ENCODE data around the gene CCR3.

Gene CCR3

GRCh38 chr3:46242120-46242519 lies at the start of gene CCR3:
Gene CCR3 (plus strand): TSS chr3:46242460. CDS start chr3:46265159, 22,699 bp downstream.
- no peak for DNase-seq (ENCODE audit: extremely low read depth, low read depth)
- TF ChIP-seq CTCF (IDR thresholded peaks at IDR 0.05; ENCODE audit: low read depth, low read length, missing control alignments): no peak
- no peak within 1 kb of the TSS for H3K4me3 ChIP-seq (replicated peaks; ENCODE audit: low read depth, low read length)

GRCh38 chr3:46192939-46193338 lies 49.3 kb upstream of the CCR3 start:
- H3K4me3 ChIP-seq (replicated peaks; ENCODE audit: low read depth, low read length): no peak overlapping the region
- TF ChIP-seq CTCF (IDR thresholded peaks at IDR 0.05; ENCODE audit: low read depth, low read length, missing control alignments): no peak
- DNase-seq (ENCODE audit: extremely low read depth, low read depth): no peak

- no peak for TF ChIP-seq CTCF (IDR thresholded peaks at IDR 0.05; ENCODE audit: low read depth, low read length, missing control alignments)
Measured at GRCh38 chr3:46193436-46193835, 48.8 kb upstream of the CCR3 start.

GRCh38 chr3:46194868-46195553 lies 47.2 kb upstream of the CCR3 start:
- no peak for TF ChIP-seq CTCF (IDR thresholded peaks at IDR 0.05; ENCODE audit: low read depth, low read length, missing control alignments)
- no peak overlapping the region for H3K4me3 ChIP-seq (replicated peaks; ENCODE audit: low read depth, low read length)
- DNase-seq (ENCODE audit: extremely low read depth, low read depth): no peak

More at GRCh38 chr3:46193436-46193835, 48.8 kb upstream of the CCR3 start:
- H3K4me3 ChIP-seq (replicated peaks; ENCODE audit: low read depth, low read length): no peak overlapping the region
- DNase-seq (ENCODE audit: extremely low read depth, low read depth): no peak

GRCh38 chr3:46196261-46196957 lies 45.9 kb upstream of the CCR3 start:
- DNase-seq (ENCODE audit: extremely low read depth, low read depth): no peak
- no peak for TF ChIP-seq CTCF (IDR thresholded peaks at IDR 0.05; ENCODE audit: low read depth, low read length, missing control alignments)

GRCh38 chr3:46200211-46200610 lies 42.0 kb upstream of the CCR3 start:
- H3K4me3 ChIP-seq (replicated peaks; ENCODE audit: low read depth, low read length): no peak overlapping the region
- no peak for TF ChIP-seq CTCF (IDR thresholded peaks at IDR 0.05; ENCODE audit: low read depth, low read length, missing control alignments)
- no peak for DNase-seq (ENCODE audit: extremely low read depth, low read depth)

More at GRCh38 chr3:46196261-46196957, 45.9 kb upstream of the CCR3 start:
- H3K4me3 ChIP-seq (replicated peaks; ENCODE audit: low read depth, low read length): no peak overlapping the region
